Amygdala (tissue), 56 donors: Measurements from ENCODE around the gene TCF4.

ENCODE experiments used
- DNase-seq, 56 donors: peaks; one replicate each; lab custom pipeline; 2025; lab: John Stamatoyannopoulos, UW

The TCF4 gene

DNA sequence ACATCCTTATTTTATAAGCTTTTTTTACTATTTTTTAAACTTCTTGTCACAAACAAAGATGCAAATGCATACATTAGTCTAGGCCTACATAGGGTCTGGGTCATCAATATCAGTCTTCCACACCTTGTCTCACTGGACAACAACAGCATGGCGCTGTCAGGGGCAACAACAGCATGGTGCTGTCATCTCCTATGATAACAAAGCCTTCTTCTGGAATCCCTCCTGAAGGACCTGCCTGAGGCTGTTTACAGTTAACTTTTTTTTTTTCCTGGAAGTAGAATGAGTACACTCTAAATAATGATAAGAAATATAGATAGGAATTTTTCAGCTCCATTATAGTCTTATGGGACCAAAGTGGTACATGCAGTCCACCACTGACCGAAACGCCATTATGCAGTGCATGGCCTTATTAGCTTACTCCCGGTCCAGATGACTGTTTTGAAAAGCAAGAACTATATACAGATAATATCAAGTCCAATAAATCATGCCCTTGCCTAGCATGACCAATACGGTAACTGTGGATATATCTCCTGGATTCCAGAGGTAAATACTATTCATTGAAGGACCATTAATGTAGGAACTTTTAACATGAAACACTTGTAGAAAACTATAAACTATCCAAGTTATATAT lies 38.4 kb downstream of the TCF4 start:
- no peak for DNase-seq

DNA sequence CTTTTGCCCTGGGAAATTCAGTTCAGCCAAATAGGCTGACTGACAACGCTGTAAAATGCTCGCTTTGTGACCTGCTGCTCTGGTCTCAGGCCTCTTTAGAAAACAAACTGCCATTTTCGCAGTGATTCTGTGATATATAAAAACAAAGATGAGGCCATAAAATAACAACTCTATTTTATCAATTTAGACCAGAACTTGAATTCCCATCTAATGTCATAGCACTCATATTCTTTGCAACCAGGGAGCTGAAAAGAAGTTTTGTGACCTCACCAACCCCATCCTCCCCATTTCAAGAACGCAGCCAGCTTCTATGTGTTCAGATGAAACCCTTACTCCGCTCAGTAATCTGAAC lies 40.3 kb downstream of the TCF4 start:
- DNase-seq, result peak in 3 of 56 donors; percentile 11 to 19 (median 16)

DNA sequence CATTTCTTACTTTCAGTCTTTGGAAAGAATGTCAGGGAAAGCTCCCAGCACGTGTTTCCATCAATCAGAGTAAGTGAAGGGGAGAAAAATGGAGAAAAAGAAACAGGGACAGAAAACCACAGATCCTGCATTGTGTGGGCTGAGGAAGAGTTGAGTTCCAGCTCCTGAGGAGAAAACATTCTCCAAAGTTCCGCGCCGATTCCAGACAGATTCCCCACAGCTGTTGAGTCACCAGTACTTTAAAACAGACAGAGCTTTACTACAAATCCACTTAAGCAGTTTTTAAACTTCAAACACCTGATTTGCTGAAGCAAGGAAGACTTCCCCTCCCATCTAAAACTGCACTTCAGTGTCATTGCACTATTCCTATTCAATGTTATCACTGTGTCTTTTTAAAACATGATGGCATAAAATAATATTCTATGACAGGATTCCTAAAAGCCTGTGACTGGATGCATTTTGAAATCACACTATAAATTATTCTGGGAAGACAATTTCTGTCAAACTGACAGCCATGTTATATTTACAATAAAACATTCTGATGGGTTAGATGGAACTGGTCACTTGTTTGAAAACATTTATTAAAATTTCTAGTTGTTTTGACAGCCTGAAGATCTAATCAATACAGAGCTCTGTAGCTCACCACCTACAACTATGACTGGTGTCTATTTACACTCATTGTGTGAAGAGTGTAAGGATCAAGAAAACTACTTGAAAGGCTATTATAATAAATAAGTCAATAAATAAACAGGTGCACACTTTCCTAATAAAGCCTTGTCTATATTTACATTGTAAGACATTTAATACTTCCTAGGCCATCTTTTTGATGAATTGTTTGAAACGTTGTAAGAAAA lies 40.9 kb downstream of the TCF4 start:
- DNase-seq, result peak in 7 of 56 donors; percentile 11 to 48 (median 14)

DNA sequence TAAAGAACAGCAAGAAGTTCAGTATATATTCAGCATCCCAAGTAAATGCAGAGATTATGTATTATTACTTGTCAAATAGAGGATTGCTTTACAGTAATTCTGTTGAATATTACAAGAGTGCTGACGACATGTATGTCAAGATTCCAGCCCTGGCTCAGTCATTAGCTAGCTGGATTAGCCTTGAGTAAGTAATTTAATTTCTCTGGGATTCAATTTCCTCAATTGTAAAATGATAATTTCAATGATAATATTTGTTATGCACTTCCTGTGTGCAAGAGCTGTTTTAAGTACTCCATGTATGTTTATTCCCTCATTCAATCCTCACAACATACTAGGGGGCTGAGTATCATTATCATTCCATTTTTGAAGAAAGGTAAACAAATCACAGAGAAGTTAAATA lies 44.0 kb downstream of the TCF4 start:
- DNase-seq, result no peak

DNA sequence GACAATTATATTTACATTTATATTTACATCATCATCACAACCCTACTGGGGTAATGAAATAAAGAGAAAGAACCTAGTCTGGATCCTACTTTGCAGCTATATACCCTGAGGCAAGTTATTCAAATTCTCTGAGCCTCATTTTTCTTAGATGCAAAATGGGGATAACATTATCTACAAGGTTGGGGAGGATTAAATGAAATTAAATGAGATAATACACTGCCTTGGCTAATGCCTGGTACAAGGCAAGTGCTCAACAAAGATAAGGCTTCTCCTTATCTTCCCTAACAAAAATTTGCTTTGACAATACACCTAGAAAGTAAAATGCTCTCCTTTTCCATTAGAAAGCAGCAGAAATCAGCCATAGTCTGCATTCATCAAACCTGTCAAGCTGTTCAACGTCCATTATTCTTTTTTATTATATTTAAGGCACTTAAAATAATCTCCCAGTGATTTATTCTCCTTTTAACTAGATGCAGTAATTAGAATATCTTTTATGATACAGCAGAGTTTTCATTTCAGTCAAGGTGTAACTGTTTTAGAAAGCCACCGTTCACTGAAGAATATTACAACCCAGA lies 44.8 kb downstream of the TCF4 start:
- DNase-seq, result no peak

DNA sequence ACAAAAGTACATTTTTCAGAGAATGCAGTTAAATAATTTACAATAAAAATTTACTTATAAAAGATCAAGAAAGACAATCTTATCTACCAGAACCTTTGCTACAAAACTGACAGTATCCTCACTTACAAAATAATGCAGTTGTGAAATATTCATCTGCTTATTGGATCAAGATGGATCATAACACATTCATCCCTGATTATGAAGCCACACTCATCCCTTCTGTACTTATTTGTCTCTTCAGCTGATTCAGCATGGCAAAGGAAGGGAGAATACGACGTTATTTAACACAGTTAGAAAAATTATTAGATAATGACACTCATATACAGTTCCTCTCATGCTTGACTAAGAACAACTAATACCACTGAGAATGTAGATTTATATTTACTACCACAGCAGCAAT lies 46.4 kb downstream of the TCF4 start:
- no peak for DNase-seq

DNA sequence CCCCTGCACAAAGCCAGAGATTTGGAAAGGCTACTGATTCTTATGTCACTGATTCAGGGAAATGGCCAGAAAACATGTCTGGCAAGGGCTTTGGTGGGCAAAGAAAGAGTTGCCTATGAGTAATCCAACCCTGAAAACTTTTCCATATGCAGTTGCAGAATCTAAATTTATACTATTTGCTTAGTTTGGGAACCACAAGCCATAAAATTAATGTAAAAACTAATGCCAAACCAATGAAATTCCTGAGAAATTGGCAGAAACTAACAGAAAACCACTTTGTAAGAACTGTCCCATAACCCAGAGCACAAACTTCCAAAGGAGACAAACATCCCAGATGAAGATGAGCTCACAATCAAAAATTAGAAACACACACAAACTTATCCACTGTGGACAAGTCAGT lies 48.8 kb downstream of the TCF4 start:
- no peak for DNase-seq

DNA sequence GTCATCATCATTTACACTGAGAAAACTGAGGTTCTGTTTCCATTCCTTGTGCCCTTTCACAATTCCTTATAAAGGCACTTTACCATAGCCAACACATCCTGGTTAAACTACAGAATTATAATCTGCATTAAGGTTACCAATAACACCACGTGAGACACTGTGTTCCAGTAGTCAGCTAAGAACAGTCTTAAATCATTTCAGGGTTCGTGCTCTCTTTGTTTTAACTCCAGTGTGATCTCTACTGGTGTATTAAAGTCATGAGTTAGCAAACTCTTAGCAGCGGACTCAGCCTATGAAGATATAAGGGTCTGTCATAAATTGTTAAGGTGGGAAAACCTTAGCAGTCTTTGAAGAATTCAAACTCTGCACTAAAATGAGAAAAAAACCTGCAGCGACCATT lies 53.0 kb downstream of the TCF4 start:
- no peak for DNase-seq

DNA sequence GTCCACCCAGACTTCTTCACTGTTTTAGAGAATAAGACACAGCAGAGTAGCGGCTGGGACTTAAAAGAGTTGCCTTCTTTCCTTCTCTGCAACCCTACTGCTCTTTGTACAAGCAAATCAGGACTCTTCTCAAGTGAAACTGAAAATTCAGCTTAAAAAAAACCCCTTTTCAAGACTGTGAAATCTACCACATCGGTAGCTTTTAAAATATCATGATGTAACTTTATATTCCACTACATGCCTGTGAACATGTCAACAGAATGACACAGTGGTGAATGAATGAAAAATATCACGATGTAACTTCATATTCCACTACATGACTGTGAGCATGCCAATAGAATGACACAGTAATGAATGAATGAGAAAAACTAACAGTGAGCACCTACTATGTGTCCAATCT lies 53.4 kb downstream of the TCF4 start:
- no peak for DNase-seq

DNA sequence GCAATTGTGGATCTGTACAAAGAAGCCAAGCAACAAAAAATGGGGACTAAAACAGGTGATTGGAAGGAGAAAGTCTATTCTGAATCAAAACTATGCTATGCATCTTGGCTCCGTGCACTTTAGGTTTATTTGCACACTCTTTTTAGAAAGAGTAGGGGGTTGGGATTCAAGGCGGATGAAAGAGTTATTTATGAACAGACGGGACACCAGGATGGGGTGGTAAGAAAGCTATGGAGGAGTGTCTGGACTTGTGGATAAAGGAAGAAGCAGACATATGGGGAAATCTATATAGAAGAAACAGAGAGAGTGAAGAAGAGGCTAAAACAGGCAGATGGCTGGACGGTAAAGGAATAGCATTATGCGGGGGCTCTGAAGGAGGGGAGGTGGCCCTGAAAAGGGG lies 57.8 kb downstream of the TCF4 start:
- DNase-seq, result no peak

DNA sequence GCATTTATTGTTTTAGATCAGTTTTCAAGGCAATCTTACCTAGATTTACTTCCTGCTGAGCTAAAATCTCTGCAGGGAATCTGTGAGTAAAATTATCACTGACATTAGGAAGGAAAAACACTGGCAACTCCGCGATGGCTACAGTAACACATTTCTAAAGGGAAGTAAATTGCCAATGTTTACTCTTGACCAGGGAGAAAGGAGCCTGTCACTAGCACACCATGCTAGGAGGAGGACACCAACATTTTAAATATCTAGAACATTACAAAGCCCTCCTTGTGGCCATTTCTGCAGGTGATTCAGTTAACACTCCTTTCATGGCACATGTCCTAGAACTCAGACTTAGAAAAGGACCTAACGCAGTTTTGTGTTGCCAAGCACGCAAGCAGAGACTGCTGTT lies 58.4 kb downstream of the TCF4 start:
- DNase-seq, result no peak

DNA sequence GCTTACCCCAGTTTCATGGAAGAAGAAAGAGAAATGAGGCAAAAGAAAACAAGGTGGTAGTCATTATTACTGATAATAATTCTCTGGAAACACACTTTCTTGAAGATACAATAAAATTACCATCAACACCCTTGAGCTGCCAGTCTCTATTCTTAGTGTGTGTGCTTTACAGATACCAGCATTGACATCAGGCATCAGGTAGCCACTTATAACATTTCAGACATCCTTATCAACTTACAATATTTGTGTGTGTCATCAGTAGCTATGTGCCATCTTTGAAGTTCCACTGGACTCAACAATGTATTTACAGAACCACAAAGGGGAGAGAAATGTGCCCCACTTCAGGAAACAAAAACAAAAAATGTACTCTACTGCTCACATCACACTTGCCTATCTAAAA lies 62.1 kb downstream of the TCF4 start:
- no peak for DNase-seq

DNA sequence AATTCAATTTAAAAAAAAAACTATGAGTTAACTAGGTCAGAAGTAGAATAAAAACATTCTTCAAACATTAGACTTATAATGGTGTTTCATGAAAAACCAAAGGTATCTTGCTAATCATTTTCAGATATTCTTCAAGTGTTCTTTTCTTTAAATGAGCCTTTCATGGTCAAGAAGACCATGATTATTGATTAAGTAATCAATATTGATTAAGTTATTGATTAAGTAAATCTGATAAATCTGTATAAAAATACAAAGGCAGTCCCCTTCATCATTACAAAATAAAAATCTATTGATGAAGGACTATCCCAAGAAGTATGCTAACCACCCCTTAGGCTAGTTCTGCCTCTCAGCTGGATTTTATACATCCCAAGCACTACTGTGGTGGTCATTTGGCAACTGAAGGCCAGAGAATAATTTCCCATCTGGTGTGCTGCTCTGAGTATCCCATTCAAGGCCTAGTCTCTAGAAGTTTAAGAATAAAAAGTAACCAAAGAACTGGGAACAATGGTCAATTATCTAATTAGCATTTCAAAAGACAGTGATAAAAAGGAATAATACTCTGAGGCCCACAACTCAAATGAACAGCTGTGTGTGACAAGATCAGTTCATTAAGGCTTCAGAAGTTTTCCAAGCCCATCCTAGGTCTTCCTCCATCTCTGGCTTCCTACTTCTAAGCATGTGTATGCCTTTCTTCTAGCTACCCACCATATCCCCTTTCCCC lies 63.5 kb downstream of the TCF4 start:
- DNase-seq, result no peak

DNA sequence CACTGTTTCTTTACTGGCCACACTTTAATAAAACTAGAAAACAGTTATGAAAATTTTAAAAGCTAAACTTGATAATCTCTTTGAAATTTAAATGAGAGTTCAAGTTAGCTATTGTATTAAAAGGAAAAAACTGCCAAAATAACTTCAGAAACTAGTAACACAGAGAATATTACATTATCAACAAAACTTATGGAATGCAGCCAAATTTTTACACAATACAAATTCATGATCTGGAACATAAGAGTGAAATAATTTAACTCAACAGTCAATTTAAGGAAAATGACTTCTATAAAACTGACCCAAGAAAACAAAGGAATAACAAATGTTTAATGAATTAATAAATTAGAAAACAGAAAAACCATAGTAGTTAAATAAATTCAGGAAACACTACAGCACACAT lies 65.0 kb downstream of the TCF4 start:
- no peak for DNase-seq

DNA sequence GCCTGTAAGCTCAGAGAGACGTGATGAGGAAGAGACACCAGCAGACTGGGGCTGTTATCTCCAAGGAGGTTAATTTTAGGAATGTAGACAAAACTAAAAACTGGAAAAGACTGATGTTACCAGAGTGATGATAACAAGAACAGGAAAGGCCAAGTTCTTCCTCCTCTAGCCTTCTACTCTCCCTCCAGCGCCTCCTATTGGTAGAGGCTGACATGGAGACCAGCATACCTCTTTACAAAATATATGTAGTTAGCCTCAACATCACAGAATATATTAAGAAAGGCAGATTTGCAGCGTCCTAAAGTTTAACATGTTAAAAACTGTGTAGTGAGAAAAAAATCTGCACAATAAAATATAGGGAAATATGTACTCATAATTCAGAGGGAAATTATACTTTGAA lies 66.0 kb downstream of the TCF4 start:
- peak in 10 of 56 donors; percentile 1 to 57 (median 18) for DNase-seq

DNA sequence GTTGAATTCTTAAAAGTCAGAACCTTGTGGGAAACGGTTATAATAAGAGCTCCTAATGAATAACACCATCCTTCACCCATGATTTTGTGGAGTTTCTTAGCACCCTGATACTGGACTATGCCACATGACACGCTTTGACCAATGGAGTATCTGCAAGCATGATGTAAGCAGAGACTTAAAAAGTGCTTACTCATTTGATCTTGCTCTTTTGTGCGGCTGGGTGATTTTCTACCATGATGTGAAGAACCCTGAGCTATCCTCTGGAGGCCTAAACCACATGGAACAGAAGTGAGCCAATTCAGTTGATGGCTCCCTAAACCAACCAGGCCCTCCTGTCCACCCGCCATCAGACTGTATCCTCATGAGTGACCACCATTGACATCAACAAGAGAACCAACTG lies 70.9 kb downstream of the TCF4 start:
- no peak for DNase-seq

DNA sequence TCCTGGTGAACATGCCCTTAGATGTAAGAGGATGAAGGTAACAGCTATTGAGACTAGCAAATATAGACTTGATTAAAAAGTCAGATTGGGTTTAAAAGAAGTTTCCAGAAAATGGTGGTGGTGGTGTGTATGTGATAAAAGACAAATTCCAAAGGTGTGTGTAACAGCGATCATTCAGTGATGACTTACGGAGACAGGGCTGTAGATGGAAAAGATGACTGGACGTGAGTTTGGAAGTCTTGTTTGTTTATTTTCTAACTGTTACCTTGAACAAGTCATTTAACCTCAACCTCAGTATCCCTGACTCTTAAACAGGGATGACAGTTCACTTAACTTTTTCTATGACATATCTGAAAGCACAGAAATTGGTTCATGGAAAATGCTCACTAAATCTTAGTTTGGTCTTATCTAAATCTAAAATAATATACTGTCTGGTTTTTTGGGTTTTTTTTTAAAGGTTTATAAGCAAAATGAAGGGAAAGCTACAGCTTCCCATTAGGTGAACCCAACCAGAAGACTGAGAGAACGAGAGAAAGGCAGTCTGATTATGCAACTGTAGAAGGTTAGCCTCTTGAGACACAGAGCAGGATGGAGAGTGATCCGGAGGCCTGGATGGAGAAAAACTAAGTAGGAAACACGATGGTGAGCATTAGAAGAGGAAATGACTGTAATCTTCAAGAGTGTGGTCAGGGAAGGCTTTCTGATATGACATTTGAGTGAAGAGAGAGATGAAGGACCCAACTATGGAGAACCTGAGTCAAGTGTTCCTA lies 71.9 kb downstream of the TCF4 start:
- no peak for DNase-seq

DNA sequence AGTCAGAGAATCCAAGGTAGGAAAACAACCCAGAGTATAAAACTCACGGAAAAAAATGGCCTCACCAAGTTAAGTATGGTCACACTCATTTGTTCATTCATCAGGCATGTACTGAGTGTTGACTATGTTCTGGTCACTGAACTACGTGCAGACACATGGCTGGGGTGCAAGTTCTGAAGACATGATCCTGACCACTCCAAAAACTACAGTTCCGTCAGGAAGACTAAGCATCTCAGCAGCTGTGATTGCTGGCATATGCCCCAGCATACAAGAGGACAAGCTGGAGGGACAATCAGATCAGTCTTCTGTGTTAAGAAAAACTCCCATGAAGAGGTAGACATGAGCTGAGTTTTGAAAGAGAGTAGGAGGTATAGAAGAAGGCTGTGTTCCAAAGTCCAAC lies 72.8 kb downstream of the TCF4 start:
- DNase-seq, result no peak

DNA sequence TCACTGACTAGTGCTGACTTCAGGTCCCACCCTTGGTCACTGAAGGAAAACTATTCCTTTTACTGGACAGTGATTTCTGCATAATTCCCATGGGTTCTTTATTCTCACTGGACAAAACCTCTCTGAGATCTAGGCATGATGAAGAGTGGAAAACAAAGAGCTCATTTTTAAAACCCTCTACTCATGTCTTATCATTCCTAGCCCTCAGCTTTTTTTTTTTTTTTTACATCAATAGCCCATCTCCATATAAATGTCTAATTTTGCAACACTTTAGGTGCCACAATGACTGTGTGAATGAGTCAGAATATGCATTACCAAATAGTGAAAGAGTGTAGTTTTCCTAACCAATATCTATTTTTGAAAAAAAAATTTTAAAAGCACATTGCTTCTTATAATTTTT lies 74.8 kb downstream of the TCF4 start:
- DNase-seq, result no peak

DNA sequence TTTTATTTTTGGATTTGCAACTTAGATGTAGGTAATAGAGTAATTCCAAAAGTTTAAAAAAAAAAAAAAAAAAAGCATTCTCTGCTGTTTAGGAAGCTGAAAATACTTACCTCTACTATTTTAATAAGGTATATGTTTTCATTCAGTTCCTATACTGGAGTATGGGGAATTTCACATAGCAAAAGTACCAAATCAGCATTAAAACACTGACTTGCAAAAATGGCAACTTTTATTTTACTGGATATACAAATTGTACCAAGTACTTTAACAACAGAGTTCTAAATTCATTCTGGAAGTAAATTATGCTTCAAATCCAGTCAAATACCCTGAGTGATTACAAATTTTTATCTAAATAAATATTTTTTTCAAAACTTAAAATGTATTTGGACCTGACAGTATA lies 76.7 kb downstream of the TCF4 start:
- no peak for DNase-seq

DNA sequence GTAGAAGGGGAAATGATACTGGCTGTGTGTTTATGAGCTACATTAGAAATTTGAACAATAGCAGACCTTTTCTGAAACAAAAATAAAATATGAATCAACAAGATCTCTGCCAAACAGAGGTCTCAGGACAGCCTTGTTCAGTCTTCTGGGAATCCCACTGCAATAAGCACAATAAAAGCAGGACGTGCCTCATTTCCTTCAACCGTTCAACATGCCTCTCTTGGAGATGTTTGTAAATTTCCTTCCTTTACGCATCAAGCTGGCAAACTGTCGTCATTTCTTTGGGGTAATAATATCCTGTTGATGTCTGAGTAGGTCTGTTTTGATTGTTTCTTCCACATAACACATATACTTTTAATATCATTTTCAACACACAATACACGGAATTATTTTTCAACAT lies 77.2 kb downstream of the TCF4 start:
- no peak for DNase-seq
